GM23338 (cell line): Measurements from ENCODE around the gene OAS1.

Experiments
- CREB1 ChIP-seq: fragments of 250-450 bp; sonication (Bioruptor Pico); IDR thresholded peaks from 2 replicates; pipeline ENCODE4 v1.5.0; 2020; ENCODE audit warnings: low read depth, mild to moderate bottlenecking, moderate library complexity
- CTCF ChIP-seq, 2 experiments: fragments of 200-600 bp in 1 of 2; sonication (generic) in 1 of 2; conservative IDR thresholded peaks; 2 replicates each; pipeline versions ENCODE4 v1.5.1 to v1.6.1; 2016 to 2017; ENCODE audit warnings: antibody characterized with exemption in 2 of 2, low read depth in 2 of 2, mild to moderate bottlenecking in 2 of 2, moderate library complexity in 1 of 2
- EZH2 ChIP-seq: fragments of 200-600 bp; sonication (generic); IDR thresholded peaks from one replicate; pipeline ENCODE4 v1.8.0; 2017; ENCODE audit warnings: antibody characterized with exemption, mild to moderate bottlenecking, low read depth; ENCODE audit not compliant: unreplicated experiment
- EZH2phosphoT487 ChIP-seq: fragments of 200-600 bp; sonication (generic); IDR thresholded peaks from one replicate; pipeline ENCODE4 v1.8.1; 2018; ENCODE audit warnings: antibody characterized with exemption; ENCODE audit not compliant: unreplicated experiment
- JUNB ChIP-seq: IDR thresholded peaks from one replicate; pipeline ENCODE4 v1.6.1; 2016; ENCODE audit warnings: antibody characterized with exemption; ENCODE audit not compliant: unreplicated experiment
- NANOG ChIP-seq: IDR thresholded peaks from 2 replicates; pipeline ENCODE4 v1.6.1; 2016; ENCODE audit warnings: antibody characterized with exemption, borderline replicate concordance
- POLR2AphosphoS5 ChIP-seq: IDR thresholded peaks from 2 replicates; pipeline ENCODE4 v1.6.1; 2016; ENCODE audit warnings: antibody characterized with exemption, low read depth
- REST ChIP-seq: IDR thresholded peaks from one replicate; pipeline ENCODE4 v1.6.1; 2018; ENCODE audit warnings: antibody characterized with exemption; ENCODE audit not compliant: unreplicated experiment
- ZNF331 ChIP-seq: fragments of 250-450 bp; sonication (Bioruptor Pico); IDR thresholded peaks from 2 replicates; pipeline ENCODE4 v1.5.0; 2020; ENCODE audit warnings: low read depth, mild to moderate bottlenecking, moderate library complexity

- no peak for TF ChIP-seq CREB1
- no peak for TF ChIP-seq CTCF (conservative IDR thresholded peaks at IDR 0.05; ENCODE audit: low read depth in 2 of 2)
- TF ChIP-seq EZH2phosphoT487: no peak
- no peak for TF ChIP-seq EZH2
- no peak for TF ChIP-seq POLR2AphosphoS5
- TF ChIP-seq REST: no peak
- no peak for TF ChIP-seq JUNB
- no peak for TF ChIP-seq NANOG
- TF ChIP-seq ZNF331 (CRISPR knock-in tag): no peak
These were observed 27.5 kb upstream of the OAS1 start for GRCh38 chr12:112879191-112879705.
